Duodenal mucosa (tissue), 2 donors: ENCODE measurements around the gene CCDC89.

Experiments
- H3K27ac ChIP-seq: one replicate; pipeline ENCODE4 v1.7.0; 2013; ENCODE audit warnings: low read depth, low read length
- H3K27me3 ChIP-seq, 2 donors: one replicate each; pipeline ENCODE4 v1.7.0; 2013; ENCODE audit warnings: low read length in 2 of 2, control low read depth in 1 of 2; ENCODE audit not compliant: insufficient read depth in 2 of 2, control insufficient read depth in 1 of 2
- H3K36me3 ChIP-seq, 2 donors: one replicate each; pipeline ENCODE4 v1.7.0; 2013; ENCODE audit warnings: low read length in 2 of 2, control low read depth in 1 of 2; ENCODE audit not compliant: insufficient read depth in 2 of 2, control insufficient read depth in 1 of 2
- H3K4me1 ChIP-seq, 2 donors: one replicate each; pipeline ENCODE4 v1.7.0; 2013; ENCODE audit warnings: low read length in 2 of 2, control low read depth in 1 of 2; ENCODE audit not compliant: insufficient read depth in 2 of 2, control insufficient read depth in 1 of 2
- H3K4me3 ChIP-seq, 2 donors: one replicate each; pipeline ENCODE4 v1.7.0; 2013; ENCODE audit warnings: low read length in 2 of 2, low read depth in 1 of 2
- H3K9ac ChIP-seq, 2 donors: one replicate each; pipeline ENCODE4 v1.7.0; 2013; ENCODE audit warnings: low read length in 2 of 2, low read depth in 1 of 2
- H3K9me3 ChIP-seq, 2 donors: one replicate each; pipeline ENCODE4 v1.7.0; 2013; ENCODE audit warnings: low read length in 2 of 2, control low read depth in 1 of 2; ENCODE audit not compliant: control insufficient read depth in 1 of 2

Gene CCDC89

GRCh38 chr11:85717429-85717828 lies 31.4 kb upstream of the CCDC89 start:
- Histone ChIP-seq H3K9ac (no peak overlapping the region), H3K9me3 (no peaks in the 10 kb centered on the region), H3K4me1 (no peaks in the 10 kb centered on the region), H3K27me3 (no peaks in the 10 kb centered on the region), H3K4me3 (no peak overlapping the region), H3K27ac (no peak overlapping the region), H3K36me3 (peaks cover 0 to 4% of the 10 kb centered on the region in 2 donors)

GRCh38 chr11:85712953-85713352 lies 27.0 kb upstream of the CCDC89 start:
- H3K9me3 ChIP-seq = no peaks in the 10 kb centered on the region
- H3K4me3 ChIP-seq = no peak overlapping the region
- H3K9ac ChIP-seq = no peak overlapping the region
- H3K36me3 ChIP-seq = peaks cover 0 to 4% of the 10 kb centered on the region in 2 donors
- peaks cover 0 to 8% of the 10 kb centered on the region in 2 donors for H3K4me1 ChIP-seq
- no peaks in the 10 kb centered on the region for H3K27me3 ChIP-seq
- H3K27ac ChIP-seq = no peak overlapping the region

- H3K36me3 ChIP-seq = peaks cover 0 to 4% of the 10 kb centered on the region in 2 donors
- no peak overlapping the region for H3K9ac ChIP-seq
- H3K4me3 ChIP-seq = no peak overlapping the region
- H3K4me1 ChIP-seq = peaks cover 0 to 8% of the 10 kb centered on the region in 2 donors
- H3K27ac ChIP-seq = no peak overlapping the region
- H3K27me3 ChIP-seq = no peaks in the 10 kb centered on the region
- H3K9me3 ChIP-seq = no peaks in the 10 kb centered on the region
Observed at GRCh38 chr11:85710917-85711316, 24.9 kb upstream of the CCDC89 start.

GRCh38 chr11:85709941-85710702 lies 24.1 kb upstream of the CCDC89 start:
- Histone ChIP-seq H3K9me3 (no peaks in the 10 kb centered on the region), H3K27me3 (no peaks in the 10 kb centered on the region), H3K27ac (no peak overlapping the region), H3K4me1 (peaks cover 0 to 8% of the 10 kb centered on the region in 2 donors), H3K36me3 (peaks cover 0 to 4% of the 10 kb centered on the region in 2 donors), H3K9ac (no peak overlapping the region), H3K4me3 (no peak overlapping the region)

GRCh38 chr11:85705800-85706199 lies 19.8 kb upstream of the CCDC89 start:
- Histone ChIP-seq H3K9me3 (no peaks in the 10 kb centered on the region), H3K27ac (no peak overlapping the region), H3K9ac (no peak overlapping the region), H3K4me1 (peaks cover 0 to 4% of the 10 kb centered on the region in 2 donors), H3K36me3 (peaks cover 0 to 4% of the 10 kb centered on the region in 2 donors), H3K4me3 (no peak overlapping the region), H3K27me3 (no peaks in the 10 kb centered on the region)

GRCh38 chr11:85704967-85705366 lies 19.0 kb upstream of the CCDC89 start:
- no peak overlapping the region for H3K4me3 ChIP-seq
- no peak overlapping the region for H3K27ac ChIP-seq
- no peaks in the 10 kb centered on the region for H3K9me3 ChIP-seq

GRCh38 chr11:85699957-85700741 lies 14.2 kb upstream of the CCDC89 start:
- no peaks in the 10 kb centered on the region for H3K9me3 ChIP-seq
- H3K4me3 ChIP-seq = peak overlapping the region in 1 of 2 donors; percentile 32
- peak overlapping the region in 1 of 2 donors; percentile 16 for H3K9ac ChIP-seq
- peaks cover 0 to 8% of the 10 kb centered on the region in 2 donors for H3K36me3 ChIP-seq
- H3K4me1 ChIP-seq = peaks cover 11 to 18% of the 10 kb centered on the region in 2 donors
- no peak overlapping the region for H3K27ac ChIP-seq
- no peaks in the 10 kb centered on the region for H3K27me3 ChIP-seq

More at GRCh38 chr11:85704967-85705366, 19.0 kb upstream of the CCDC89 start:
- H3K36me3 ChIP-seq = peaks cover 0 to 4% of the 10 kb centered on the region in 2 donors
- no peak overlapping the region for H3K9ac ChIP-seq
- H3K4me1 ChIP-seq = peaks cover 4 to 9% of the 10 kb centered on the region in 2 donors
- no peaks in the 10 kb centered on the region for H3K27me3 ChIP-seq

GRCh38 chr11:85698195-85698594 lies 12.2 kb upstream of the CCDC89 start:
- no peak overlapping the region for H3K9ac ChIP-seq

GRCh38 chr11:85697747-85698146 lies 11.8 kb upstream of the CCDC89 start:
- Histone ChIP-seq H3K4me3 (no peak overlapping the region), H3K36me3 (peaks cover 0 to 8% of the 10 kb centered on the region in 2 donors), H3K9me3 (no peaks in the 10 kb centered on the region), H3K27me3 (no peaks in the 10 kb centered on the region), H3K9ac (no peak overlapping the region), H3K4me1 (peaks cover 11 to 18% of the 10 kb centered on the region in 2 donors), H3K27ac (no peak overlapping the region)

More at GRCh38 chr11:85698195-85698594, 12.2 kb upstream of the CCDC89 start:
- no peaks in the 10 kb centered on the region for H3K27me3 ChIP-seq
- H3K36me3 ChIP-seq = peaks cover 0 to 8% of the 10 kb centered on the region in 2 donors
- no peak overlapping the region for H3K4me3 ChIP-seq
- H3K27ac ChIP-seq = no peak overlapping the region
- H3K9me3 ChIP-seq = no peaks in the 10 kb centered on the region
- H3K4me1 ChIP-seq = peaks cover 11 to 18% of the 10 kb centered on the region in 2 donors

GRCh38 chr11:85695546-85695945 lies 9.6 kb upstream of the CCDC89 start:
- H3K27ac ChIP-seq = no peak overlapping the region
- no peaks in the 10 kb centered on the region for H3K9me3 ChIP-seq
- H3K4me3 ChIP-seq = no peak overlapping the region
- H3K36me3 ChIP-seq = peaks cover 0 to 4% of the 10 kb centered on the region in 2 donors
- H3K27me3 ChIP-seq = no peaks in the 10 kb centered on the region
- H3K4me1 ChIP-seq = peaks cover 10 to 15% of the 10 kb centered on the region in 2 donors
- no peak overlapping the region for H3K9ac ChIP-seq
